ENCODE results near the gene RUBCN. TPM values are rescaled to one million over a fixed set of nuclear protein-coding genes. Genes with fewer than 3 reads are reported as not detected.
A peak's percentile ranks its signal among the peaks of the same experiment; 100 is the strongest.

The RUBCN gene
- total RNA-seq, 1 donor, result 22.3 TPM

GRCh38 chr3:197756704-197757103 lies 20.0 kb upstream of the RUBCN start:
- no peak for TF ChIP-seq CTCF (IDR thresholded peaks at IDR 0.05; ENCODE audit: insufficient read depth, low read length)
- no peak for DNase-seq (ENCODE audit: low read depth)
- H3K4me3 ChIP-seq (ENCODE audit: low read depth, low read length), result no peak overlapping the region

GRCh38 chr3:197753263-197753662 lies 16.6 kb upstream of the RUBCN start:
- H3K4me3 ChIP-seq (ENCODE audit: low read depth, low read length), result no peak overlapping the region
- DNase-seq (ENCODE audit: low read depth), result no peak
- peak; percentile 24 for TF ChIP-seq CTCF (IDR thresholded peaks at IDR 0.05; ENCODE audit: insufficient read depth, low read length)

GRCh38 chr3:197752107-197752506 lies 15.4 kb upstream of the RUBCN start:
- DNase-seq (ENCODE audit: low read depth), result no peak
- peak overlapping the region; percentile 23 for H3K4me3 ChIP-seq (ENCODE audit: low read depth, low read length)
- no peak for TF ChIP-seq CTCF (IDR thresholded peaks at IDR 0.05; ENCODE audit: insufficient read depth, low read length)

GRCh38 chr3:197750858-197751737 lies 14.4 kb upstream of the RUBCN start:
- DNase-seq (ENCODE audit: low read depth), result peak; percentile 62
- TF ChIP-seq CTCF (IDR thresholded peaks at IDR 0.05; ENCODE audit: insufficient read depth, low read length), result no peak
- peak overlapping the region; percentile 88 for H3K4me3 ChIP-seq (ENCODE audit: low read depth, low read length)

GRCh38 chr3:197750396-197750831 lies 13.7 kb upstream of the RUBCN start:
- DNase-seq (ENCODE audit: low read depth), result peak; percentile 65
- peak; percentile 39 for TF ChIP-seq CTCF (IDR thresholded peaks at IDR 0.05; ENCODE audit: insufficient read depth, low read length)

GRCh38 chr3:197749601-197750395 lies 13.1 kb upstream of the RUBCN start, which contains the start of gene FYTTD1:
FYTTD1 (plus strand) TSS chr3:197749883; CDS start chr3:197749972, 89 bp downstream.
- peak; percentile 42 for TF ChIP-seq CTCF (IDR thresholded peaks at IDR 0.05; ENCODE audit: insufficient read depth, low read length)
- peak within 1 kb of the TSS; percentile 88 for H3K4me3 ChIP-seq (ENCODE audit: low read depth, low read length)
- peak; percentile 80 for DNase-seq (ENCODE audit: low read depth)

More at GRCh38 chr3:197750396-197750831, 13.7 kb upstream of the RUBCN start:
- peak overlapping the region; percentile 88 for H3K4me3 ChIP-seq (ENCODE audit: low read depth, low read length)
